IgD-negative memory B cell (primary cell): ENCODE measurements around the gene OMP. TPM values are rescaled to one million over a fixed set of nuclear protein-coding genes. Genes with fewer than 3 reads are reported as not detected.

Source experiments
- H3K27ac Mint-ChIP-seq, 3 donors: one replicate each; pipeline ENCODE4 v1.8.0; 2020 to 2022; ENCODE audit warnings: mild to moderate bottlenecking in 3 of 3, mixed read lengths in 3 of 3, moderate library complexity in 1 of 3
- H3K27me3 Mint-ChIP-seq: one replicate; pipeline ENCODE4 v1.8.0; 2021; ENCODE audit warnings: mixed read lengths
- H3K36me3 Mint-ChIP-seq: one replicate; pipeline ENCODE4 v1.8.0; 2020; ENCODE audit warnings: mild to moderate bottlenecking, mixed read lengths
- H3K4me1 Mint-ChIP-seq, 3 donors: one replicate each; pipeline ENCODE4 v1.8.0; 2020 to 2022; ENCODE audit warnings: mixed read lengths in 3 of 3, mild to moderate bottlenecking in 1 of 3
- H3K4me3 Mint-ChIP-seq, 4 donors: one replicate each; pipeline ENCODE4 v1.8.0; 2020 to 2022; ENCODE audit warnings: mild to moderate bottlenecking in 4 of 4, mixed read lengths in 4 of 4, moderate library complexity in 3 of 4
- H3K9me3 Mint-ChIP-seq, 3 donors: one replicate each; pipeline ENCODE4 v1.8.0; 2020 to 2021; ENCODE audit warnings: mixed read lengths in 3 of 3, mild to moderate bottlenecking in 1 of 3
- polyA plus RNA-seq: library from polyadenylated mRNA; unstranded; fragments of 300-500 nt; fragmentation: Illumina TruSeq; gene quantifications from one replicate; pipeline ENCODE4 v1.2.3, GENCODE V29; 2021

Gene OMP
- polyA plus RNA-seq, 1 donor from 2014 or later, result not detected

DNA sequence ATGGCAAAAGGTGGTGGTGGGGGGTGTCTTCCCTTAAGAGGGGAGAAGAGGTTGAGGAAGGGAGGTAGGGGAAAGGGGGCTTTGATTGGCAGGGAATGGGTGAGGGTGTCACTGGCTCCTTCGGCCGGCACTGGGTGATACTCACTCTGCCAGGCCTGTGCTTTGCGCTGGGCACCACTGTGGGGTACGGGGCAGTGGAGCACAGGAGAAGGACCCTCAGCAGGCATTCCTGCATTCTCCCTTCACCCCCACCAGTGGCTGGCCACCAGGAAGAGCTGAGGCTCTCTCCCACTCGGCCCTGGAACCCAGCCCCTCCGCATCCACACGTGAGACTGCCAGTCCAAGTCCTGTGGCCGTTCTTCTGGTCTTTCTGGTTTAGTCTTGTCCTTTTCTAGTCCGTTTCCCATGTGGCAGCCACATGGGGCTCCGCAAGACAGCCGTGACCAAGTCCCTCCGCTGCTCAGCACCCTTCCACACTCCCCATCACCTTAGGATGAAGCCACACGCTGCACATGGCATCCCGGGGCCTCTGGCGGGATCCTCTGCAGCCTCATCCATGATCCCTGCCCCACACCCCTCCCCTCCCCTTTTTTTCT, 27.9 kb upstream of the OMP start:
- peaks cover 2 to 7% (median 6%) of the 10 kb centered on the region in 3 donors for H3K9me3 Mint-ChIP-seq
- no peak overlapping the region for H3K4me3 Mint-ChIP-seq
- no peak overlapping the region for H3K27ac Mint-ChIP-seq
- H3K4me1 Mint-ChIP-seq, result peaks cover 0 to 6% (median 0%) of the 10 kb centered on the region in 3 donors
- H3K36me3 Mint-ChIP-seq, result no peaks in the 10 kb centered on the region
- peaks cover 4% of the 10 kb centered on the region for H3K27me3 Mint-ChIP-seq

DNA sequence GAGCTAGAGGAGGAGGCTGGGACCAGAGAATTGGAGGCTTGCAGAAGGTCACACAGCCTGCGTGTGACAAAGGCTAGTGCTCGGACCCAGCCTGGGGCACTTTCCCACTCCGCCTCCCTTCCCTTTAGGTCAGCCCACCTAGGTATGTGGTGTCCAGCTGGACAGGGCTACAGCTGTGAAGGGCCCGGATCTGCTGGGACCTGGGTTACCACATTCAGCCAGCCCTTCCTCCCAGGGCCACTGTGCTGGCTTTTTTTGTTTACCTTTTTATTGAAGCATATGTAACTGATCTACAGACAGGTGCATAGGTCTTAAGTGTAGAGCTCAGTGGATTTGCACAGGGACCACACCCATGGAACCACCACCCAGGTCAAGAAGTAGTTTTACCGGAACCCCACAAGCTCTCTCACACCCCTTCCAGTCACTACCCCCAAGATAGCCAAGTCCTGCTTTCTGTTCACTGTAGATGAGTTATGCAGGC, 27.2 kb upstream of the OMP start:
- H3K4me3 Mint-ChIP-seq, result no peak overlapping the region
- H3K27ac Mint-ChIP-seq, result no peak overlapping the region
- peaks cover 4% of the 10 kb centered on the region for H3K27me3 Mint-ChIP-seq
- peaks cover 0 to 6% (median 0%) of the 10 kb centered on the region in 3 donors for H3K4me1 Mint-ChIP-seq
- peaks cover 2 to 7% (median 6%) of the 10 kb centered on the region in 3 donors for H3K9me3 Mint-ChIP-seq
- no peaks in the 10 kb centered on the region for H3K36me3 Mint-ChIP-seq

DNA sequence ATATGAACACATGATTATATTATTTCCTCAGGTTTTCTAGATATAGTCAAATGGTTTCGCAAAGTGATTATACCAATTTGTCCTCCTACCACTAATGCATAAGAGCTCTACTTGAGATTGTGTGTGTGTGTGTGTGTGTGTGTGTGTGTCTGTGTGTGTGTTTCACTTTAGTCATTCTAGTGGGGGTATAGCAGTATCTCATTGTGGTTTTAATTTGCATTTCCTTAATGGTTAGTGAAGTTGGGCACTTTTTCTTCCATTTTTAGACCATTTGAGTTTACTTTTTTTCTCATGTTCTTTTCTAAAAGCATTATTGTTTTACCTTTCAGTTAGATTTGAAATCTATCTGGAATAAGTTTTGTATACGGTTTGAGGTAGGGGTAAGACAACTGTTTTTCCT, 23.0 kb upstream of the OMP start:
- Mint-ChIP-seq H3K36me3 (no peaks in the 10 kb centered on the region), H3K4me1 (no peaks in the 10 kb centered on the region), H3K4me3 (no peak overlapping the region), H3K9me3 (peaks cover 0 to 7% (median 6%) of the 10 kb centered on the region in 3 donors), H3K27me3 (peaks cover 6% of the 10 kb centered on the region), H3K27ac (no peak overlapping the region)

DNA sequence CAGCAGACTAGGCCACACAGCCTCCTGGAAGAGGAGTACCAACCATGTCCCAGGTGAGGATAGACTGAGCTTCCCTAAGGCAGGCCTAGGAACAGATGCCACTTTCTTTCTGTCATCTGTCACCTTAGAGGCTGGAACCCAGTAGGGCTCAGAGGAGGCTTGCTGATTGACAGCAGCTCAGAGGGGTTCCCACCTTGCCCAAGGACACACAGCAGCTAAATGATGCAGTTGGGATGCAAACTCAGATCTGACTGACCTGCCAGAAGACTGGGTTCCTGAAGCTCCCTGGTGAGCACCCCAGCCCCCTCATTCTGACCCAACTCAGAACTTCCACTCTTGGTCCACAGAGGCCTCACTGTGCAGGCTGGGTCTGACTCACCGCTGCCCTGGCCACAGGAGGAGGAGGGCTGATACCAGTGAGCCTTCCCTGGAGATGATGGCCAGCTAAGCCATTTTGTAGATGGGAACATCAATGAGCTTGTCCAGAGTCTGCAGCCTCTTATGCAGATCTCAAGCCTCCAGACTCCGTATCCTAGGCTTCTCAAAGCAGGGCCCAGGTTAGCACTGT, 21.9 kb upstream of the OMP start:
- H3K4me1 Mint-ChIP-seq, result no peaks in the 10 kb centered on the region
- H3K27ac Mint-ChIP-seq, result no peak overlapping the region
- H3K4me3 Mint-ChIP-seq, result no peak overlapping the region
- peaks cover 0 to 7% (median 6%) of the 10 kb centered on the region in 3 donors for H3K9me3 Mint-ChIP-seq
- peaks cover 6% of the 10 kb centered on the region for H3K27me3 Mint-ChIP-seq
- no peaks in the 10 kb centered on the region for H3K36me3 Mint-ChIP-seq

DNA sequence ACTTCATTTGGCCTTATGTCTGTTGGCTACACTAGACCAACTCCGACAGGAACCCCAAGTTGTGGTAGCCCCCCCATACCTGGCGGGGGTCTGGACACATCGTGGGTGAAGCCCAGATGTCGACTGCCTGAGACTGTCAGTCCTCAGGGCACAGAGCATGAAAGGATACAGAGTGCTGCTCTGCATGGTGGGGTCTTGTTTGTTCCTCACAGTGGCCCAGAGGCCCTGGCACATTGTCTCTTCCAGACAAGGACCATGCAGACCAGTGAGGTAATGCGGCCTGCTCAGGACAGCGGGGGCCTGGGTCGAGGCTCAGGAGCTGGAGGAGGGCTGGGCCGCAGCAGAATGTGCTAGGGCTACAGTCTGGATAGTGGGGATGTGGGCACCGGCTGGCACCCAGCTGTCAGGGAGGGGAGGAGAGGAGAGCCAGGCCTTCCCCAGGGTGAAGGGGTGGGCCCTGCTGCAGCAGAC, 21.2 kb upstream of the OMP start:
- peak overlapping the region in 1 of 3 donors; percentile 86 for H3K27ac Mint-ChIP-seq
- H3K27me3 Mint-ChIP-seq, result peaks cover 6% of the 10 kb centered on the region
- peak overlapping the region in 1 of 4 donors; percentile 23 for H3K4me3 Mint-ChIP-seq
- no peaks in the 10 kb centered on the region for H3K36me3 Mint-ChIP-seq
- H3K4me1 Mint-ChIP-seq, result no peaks in the 10 kb centered on the region
- H3K9me3 Mint-ChIP-seq, result peaks cover 0 to 7% (median 6%) of the 10 kb centered on the region in 3 donors

DNA sequence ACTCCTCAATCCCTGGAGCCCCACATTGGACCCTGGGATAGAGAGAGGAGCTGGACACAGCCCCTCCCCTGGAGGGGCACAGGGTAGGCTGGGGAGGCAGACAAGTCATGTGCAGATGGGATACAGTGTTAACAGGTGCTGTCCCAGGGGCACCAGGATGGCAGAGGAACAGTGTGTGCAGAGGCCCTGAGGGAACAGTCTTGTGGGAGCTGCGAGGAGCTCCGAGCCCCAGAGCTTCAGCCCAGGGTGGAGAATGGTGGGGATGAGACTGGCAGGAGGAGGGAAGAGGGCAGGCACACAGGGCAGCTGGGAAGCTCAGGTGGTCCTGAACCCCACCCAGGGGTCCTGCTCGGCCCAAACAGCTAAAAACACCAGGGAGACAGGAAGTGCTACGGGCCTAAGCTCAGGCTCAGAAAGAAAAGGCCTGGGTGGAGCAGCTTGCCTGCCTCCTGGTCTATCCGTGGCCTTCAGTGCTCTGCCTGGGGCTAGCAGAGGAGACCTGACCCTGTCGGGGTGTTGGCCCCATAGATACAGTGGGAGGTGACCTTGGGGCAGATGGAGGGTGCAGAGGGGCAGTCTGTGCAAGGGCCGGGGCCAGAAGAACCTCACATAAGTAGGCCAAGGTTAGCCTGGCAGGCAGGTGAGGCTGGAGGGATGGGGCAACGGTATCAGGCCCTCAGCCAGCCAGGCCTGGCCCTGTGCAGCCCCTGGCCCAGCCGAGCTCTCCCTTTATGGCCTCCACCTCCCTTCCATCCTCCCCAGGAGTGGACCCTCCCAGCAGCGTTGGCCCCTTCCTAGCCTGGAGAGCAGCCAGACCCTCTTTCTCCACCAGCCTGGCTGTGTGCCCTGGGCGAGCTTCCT, 20.4 kb upstream of the OMP start:
- Mint-ChIP-seq H3K27ac (peak overlapping the region in 1 of 3 donors; percentile 43), H3K4me1 (no peaks in the 10 kb centered on the region), H3K9me3 (peaks cover 0 to 7% (median 6%) of the 10 kb centered on the region in 3 donors), H3K4me3 (no peak overlapping the region), H3K36me3 (no peaks in the 10 kb centered on the region), H3K27me3 (peaks cover 6% of the 10 kb centered on the region)

DNA sequence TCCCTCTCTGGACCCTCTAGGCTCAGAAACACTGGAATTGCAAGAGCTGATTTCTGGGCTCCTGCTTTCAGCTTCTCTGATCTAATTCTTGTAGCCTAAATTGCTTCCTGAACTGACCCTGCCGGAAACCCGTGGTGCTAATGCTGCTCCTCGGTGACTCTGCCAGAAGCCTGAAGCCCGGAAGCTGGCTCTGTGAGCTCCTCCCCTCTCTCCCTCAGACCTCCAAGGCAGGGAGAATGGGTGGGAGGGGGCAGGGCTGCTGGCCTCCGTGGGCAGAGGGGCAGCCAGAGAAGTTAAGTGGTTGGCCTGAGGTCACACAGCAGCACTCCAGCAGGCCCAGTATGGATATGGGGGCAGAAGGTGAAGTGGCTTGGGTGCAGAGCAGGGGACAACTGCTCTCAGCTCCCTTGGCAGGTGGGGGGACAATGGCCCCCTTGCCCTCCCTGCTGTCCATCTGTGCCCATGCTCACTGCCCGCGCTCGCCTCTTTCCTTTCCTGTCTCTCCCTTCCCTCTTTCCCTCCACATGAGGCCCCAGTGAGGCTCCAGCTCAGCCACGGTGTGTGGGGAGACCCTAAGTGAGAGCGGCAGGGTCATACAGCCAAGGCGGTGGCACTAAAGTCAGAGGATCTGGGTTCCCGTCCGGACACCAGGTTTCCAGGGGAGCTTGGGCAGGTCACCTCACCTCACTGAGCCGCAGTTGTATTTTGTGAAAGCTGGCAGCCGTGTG, 19.6 kb upstream of the OMP start:
- Mint-ChIP-seq H3K27me3 (peaks cover 4% of the 10 kb centered on the region), H3K4me1 (no peaks in the 10 kb centered on the region), H3K9me3 (peaks cover 0 to 7% (median 4%) of the 10 kb centered on the region in 3 donors), H3K36me3 (no peaks in the 10 kb centered on the region), H3K4me3 (no peak overlapping the region), H3K27ac (peak overlapping the region in 1 of 3 donors; percentile 43)

DNA sequence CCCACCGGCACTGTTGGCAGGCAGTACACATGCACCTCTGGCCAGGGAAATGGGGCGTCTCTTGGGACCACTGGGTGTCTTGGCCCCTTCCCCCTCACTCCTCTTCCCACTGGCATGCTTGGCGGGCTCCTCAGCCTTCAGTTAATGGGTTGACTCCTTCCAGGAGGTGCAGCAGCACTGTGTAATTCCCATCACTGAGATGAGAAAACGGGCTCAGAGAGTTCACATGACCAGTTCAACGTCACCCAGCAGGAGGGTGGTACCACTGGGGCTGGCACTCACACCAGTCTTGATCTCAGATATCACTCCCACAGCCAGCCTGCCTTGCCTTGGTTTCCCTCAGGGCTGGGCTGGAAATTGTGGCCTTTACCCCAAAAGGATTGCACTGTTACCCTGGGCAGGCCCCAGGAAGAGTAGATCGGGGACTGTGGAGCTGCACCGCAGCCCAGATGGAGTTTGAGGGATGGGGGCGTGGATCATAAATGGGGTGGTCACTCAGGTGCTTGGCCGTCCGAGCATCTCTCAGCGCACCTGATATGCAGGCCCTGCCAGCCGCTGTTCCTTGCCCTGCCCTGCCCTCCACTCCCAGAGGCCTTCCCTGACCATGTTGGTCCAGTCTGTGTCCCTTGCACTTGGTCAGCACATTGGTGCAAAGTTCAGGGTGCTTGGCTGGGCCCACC, 18.9 kb upstream of the OMP start:
- Mint-ChIP-seq H3K27ac (no peak overlapping the region), H3K27me3 (peaks cover 1% of the 10 kb centered on the region), H3K36me3 (no peaks in the 10 kb centered on the region), H3K9me3 (peaks cover 0 to 7% (median 2%) of the 10 kb centered on the region in 3 donors), H3K4me1 (no peaks in the 10 kb centered on the region), H3K4me3 (no peak overlapping the region)

DNA sequence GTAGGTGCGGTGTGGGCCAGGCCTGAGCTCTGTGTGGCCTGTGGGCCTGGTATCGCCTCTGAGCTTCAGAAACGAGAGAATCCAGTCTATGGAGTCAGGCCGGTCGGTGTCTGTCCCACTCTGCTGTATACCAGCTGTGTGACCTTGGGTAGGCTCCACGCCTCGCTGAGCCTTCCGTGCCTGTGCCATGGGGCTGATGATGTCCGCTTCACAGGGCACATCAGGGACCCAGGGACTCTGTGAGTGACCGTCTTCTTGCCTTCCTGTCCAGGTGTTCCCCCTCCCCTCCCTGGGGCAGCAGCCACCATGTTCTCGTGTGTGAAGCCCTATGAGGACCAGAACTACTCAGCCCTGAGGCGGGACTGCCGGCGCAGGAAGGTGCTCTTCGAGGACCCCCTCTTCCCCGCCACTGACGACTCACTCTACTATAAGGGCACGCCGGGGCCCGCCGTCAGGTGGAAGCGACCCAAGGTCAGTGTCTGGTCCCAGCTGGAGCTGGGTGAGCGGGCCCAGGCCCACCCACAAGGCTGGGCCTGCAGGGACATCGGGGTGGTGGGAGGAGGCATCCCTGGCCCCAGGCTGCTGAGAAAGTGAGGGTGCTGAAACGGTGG, 18.0 kb upstream of the OMP start:
- H3K4me3 Mint-ChIP-seq, result no peak overlapping the region
- H3K9me3 Mint-ChIP-seq, result no peaks in the 10 kb centered on the region
- no peaks in the 10 kb centered on the region for H3K4me1 Mint-ChIP-seq
- peaks cover 1% of the 10 kb centered on the region for H3K27me3 Mint-ChIP-seq
- H3K27ac Mint-ChIP-seq, result no peak overlapping the region
- H3K36me3 Mint-ChIP-seq, result no peaks in the 10 kb centered on the region

DNA sequence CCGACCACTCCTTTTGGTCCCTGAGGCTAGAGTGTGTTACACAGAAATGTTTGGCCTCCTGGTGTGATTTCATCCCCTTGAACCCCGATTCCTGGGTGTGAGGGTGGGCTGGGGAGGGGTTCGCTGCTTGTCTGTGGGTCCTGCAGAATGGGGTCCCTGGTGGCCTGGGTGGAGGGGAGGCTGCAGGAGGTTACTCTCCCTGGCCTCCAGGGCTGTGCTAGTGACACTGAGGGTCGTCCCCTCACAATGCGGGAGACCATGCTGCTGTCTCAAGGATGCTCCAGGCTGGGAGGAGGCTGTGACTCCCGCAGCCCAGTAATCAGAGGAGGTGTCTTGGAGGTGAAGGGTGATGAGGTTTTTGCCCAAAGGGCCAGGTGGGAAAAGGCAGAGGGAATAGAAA, 17.0 kb upstream of the OMP start:
- Mint-ChIP-seq H3K4me1 (no peaks in the 10 kb centered on the region), H3K27me3 (peaks cover 1% of the 10 kb centered on the region), H3K4me3 (no peak overlapping the region), H3K27ac (no peak overlapping the region), H3K36me3 (no peaks in the 10 kb centered on the region), H3K9me3 (no peaks in the 10 kb centered on the region)

DNA sequence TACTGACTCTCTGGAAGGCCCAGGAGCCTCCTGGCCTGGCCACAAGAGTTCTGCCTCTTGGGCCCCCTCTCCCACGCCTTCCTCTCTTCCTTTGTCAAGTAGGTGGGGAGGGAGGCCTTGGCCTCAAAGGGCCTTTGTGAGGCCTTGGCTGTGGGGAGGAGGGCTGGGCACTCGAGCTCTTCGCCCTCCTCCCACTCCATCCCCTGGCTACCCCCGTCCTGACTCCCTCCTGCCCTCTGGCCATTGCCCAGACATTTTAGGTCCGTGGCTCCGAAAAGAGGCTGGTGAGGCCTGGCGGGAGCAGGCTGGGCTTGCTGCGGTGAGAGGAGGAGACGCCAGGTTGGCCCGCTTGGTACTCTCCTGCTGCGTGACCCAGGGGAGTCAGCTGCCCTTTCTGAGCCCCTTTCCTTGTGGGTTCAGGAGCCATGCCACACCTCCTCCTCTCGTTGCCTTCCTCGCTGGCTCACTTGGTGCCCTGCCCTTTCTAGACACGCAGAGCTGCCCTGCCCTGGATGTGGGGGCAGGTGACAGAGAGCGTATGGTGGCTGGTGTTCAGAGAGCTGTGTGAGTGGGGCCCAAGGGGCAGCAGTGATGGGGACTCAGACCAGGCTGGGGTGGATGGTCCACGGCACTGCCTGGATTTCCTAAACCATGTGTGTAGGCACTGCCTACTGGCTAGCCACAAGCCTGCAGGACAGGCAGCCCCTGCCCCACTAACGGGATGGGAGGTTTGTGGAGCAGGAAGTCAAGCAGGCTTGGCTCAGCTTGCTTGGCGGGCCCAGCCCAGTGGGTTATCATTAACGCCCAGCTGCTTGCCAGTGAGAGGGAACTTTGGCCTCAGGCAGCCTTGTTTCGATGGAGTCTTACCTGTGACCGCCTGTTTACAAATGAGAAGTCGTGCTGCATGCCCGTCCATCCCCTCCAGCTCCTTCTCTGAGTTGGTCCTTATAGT, 15.8 kb upstream of the OMP start:
- no peak overlapping the region for H3K27ac Mint-ChIP-seq
- peaks cover 0 to 3% (median 2%) of the 10 kb centered on the region in 3 donors for H3K4me1 Mint-ChIP-seq
- H3K4me3 Mint-ChIP-seq, result no peak overlapping the region
- peaks cover 3% of the 10 kb centered on the region for H3K27me3 Mint-ChIP-seq
- H3K9me3 Mint-ChIP-seq, result no peaks in the 10 kb centered on the region
- no peaks in the 10 kb centered on the region for H3K36me3 Mint-ChIP-seq

DNA sequence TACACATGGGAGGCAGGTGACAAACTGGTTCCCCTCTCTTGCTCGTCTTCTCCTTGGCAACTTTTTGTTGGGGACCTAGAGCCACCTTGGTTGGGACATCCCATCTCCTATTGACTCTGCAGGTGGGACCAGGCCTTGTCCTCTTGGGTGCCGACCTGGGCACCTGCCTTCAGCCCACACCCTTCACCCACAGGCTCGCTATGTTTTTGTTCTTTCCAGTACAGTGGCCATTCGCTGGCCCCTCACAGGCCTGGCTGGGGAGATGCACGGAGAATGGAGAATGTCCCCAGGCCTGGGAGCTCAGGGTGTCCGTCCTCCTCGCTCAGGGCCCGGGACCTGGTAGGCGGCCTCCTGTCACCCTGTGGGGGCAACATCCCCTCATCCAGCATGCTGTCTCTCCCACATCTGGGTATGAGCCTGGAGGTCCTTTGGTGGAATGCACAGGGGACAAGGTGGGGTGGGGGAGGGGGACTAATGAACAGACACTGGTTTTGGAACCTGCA, 14.9 kb upstream of the OMP start:
- H3K4me3 Mint-ChIP-seq, result no peak overlapping the region
- H3K9me3 Mint-ChIP-seq, result no peaks in the 10 kb centered on the region
- no peaks in the 10 kb centered on the region for H3K36me3 Mint-ChIP-seq
- peaks cover 3% of the 10 kb centered on the region for H3K27me3 Mint-ChIP-seq
- peak overlapping the region in 1 of 3 donors; percentile 43 for H3K27ac Mint-ChIP-seq
- peaks cover 0 to 3% (median 2%) of the 10 kb centered on the region in 3 donors for H3K4me1 Mint-ChIP-seq
